Adrenal gland (tissue), 12 donors: Measurements from ENCODE around the gene STEAP1B. TPM values are rescaled to one million over a fixed set of nuclear protein-coding genes. Genes with fewer than 3 reads are reported as not detected.

Source experiments
- DNase-seq, 7 donors: peaks; one replicate each; pipeline ENCODE4 v3.0.0-alpha.2; 2019 to 2020
- H3K27ac ChIP-seq, 5 donors: fragments of 200-600 bp; sonication (generic) in 4 of 5; 1 replicate in 3 of 5; 2 replicates in 2 of 5; pipeline versions ENCODE4 v1.5.1 to v1.8.0; 2016 to 2020; ENCODE audit warnings: mild to moderate bottlenecking in 1 of 5
- H3K27me3 ChIP-seq: fragments of 200-600 bp; 2 replicates; pipeline ENCODE4 v1.8.0; 2021
- H3K36me3 ChIP-seq, 2 donors: fragments of 200-600 bp; replicated peaks in 1 of 2; 1 replicate in 1 of 2; 2 replicates in 1 of 2; pipeline versions ENCODE4 v1.5.1 to v1.8.0; 2018 to 2022
- H3K4me1 ChIP-seq, 2 donors: fragments of 200-600 bp; replicated peaks in 1 of 2; 1 replicate in 1 of 2; 2 replicates in 1 of 2; pipeline versions ENCODE4 v1.5.1 to v1.8.0; 2018 to 2021
- H3K4me3 ChIP-seq, 4 donors: fragments of 200-600 bp; sonication (generic) in 3 of 4; one replicate each; pipeline ENCODE4 v1.5.1; 2016 to 2018
- H3K9me3 ChIP-seq, 3 donors: fragments of 200-600 bp; sonication (generic) in 1 of 3; replicated peaks in 1 of 3; 1 replicate in 2 of 3; 2 replicates in 1 of 3; pipeline versions ENCODE4 v1.5.1 to v1.8.0; 2016 to 2021
- POLR2A ChIP-seq, 2 donors: fragments of 450-650 bp; IDR thresholded peaks; one replicate each; pipeline ENCODE4 v1.6.1; 2017; ENCODE audit warnings: antibody characterized with exemption in 2 of 2, mild to moderate bottlenecking in 2 of 2, moderate library complexity in 1 of 2
- WGBS, 4 donors: extraction: QIAGEN DNeasy Blood & Tissue Kit in 2 of 4; methylation state at CpG; one replicate each; pipeline versions ENCODE4 v1.1.5 to v1.1.7; 2013 to 2017; 5-methylcytosine and 5-hydroxymethylcytosine counted together
- intact Hi-C, 2 donors: fragments of 100-400 bp; cut with DNase I; formaldehyde crosslinking; loops; one replicate each; pipeline versions ENCODE4 v1.14.1 to v1.15.0; 2022 to 2023
- polyA plus RNA-seq, 3 donors: library from polyadenylated mRNA; stranded (reverse); fragments of 200-250 nt in 2 of 3; fragments of 350-450 nt in 1 of 3; fragmentation: Illumina TruSeq in 1 of 3; extraction: RNeasy Lipid Tissue Mini Kit (QIAGEN cat#74804) in 1 of 3; gene quantifications; one replicate each; pipeline ENCODE4 v1.2.3, GENCODE V29; 2013 to 2014
- total RNA-seq, 9 donors: library from RNA; depleted of rRNA in 4 of 9; stranded (reverse); fragments of >200 nt in 4 of 9; fragments of 120-200 nt in 1 of 9; fragmentation: NEBNext Ultra II Directional in 1 of 9; extraction: Animal tissue kit (Norgen Biotek cat#: 25700) in 1 of 9; gene quantifications; one replicate each; pipeline versions ENCODE4 v1.1.0 to v1.2.4, GENCODE V29; 2013 to 2023
- TF ChIP-seq, protein P1 (sequence below), 6 experiments: fragments of 450-650 bp in 4 of 6; fragments of 200-600 bp in 2 of 6; sonication (generic) in 1 of 6; IDR thresholded peaks; 1 replicate in 5 of 6; 2 replicates in 1 of 6; pipeline versions ENCODE4 v1.5.1 to v1.8.0; 2016 to 2021; ENCODE audit warnings: antibody characterized with exemption in 6 of 6, mild to moderate bottlenecking in 2 of 6, moderate library complexity in 1 of 6
- donor health status: healthy with polysubstance abuse.
- donor health status: Bipolar disorder and iron deficiency.
- donor health status: DM: yes; HTN: yes; CAD: no.
- donor health status: DM: no; HTN: no; CAD: no.
- donor health status: DM: no; HTN: no; CAD: no.
- donor health status: DM: yes; HTN: yes; CAD: no.

STEAP1B gene
- total and polyA plus RNA-seq, 12 donors: 0.20 to 2.1 (median 0.79) TPM; not detected in 2

- intact Hi-C loops: loop anchor here (2.0 to 5.0 kb wide), 2 partner anchors 376 to 377 kb away; no protein-coding TSS in a partner anchor
- Histone ChIP-seq H3K4me1 (no peaks in the 10 kb centered on the region), H3K27ac (no peak overlapping the region), H3K4me3 (no peak overlapping the region), H3K36me3 (no peaks in the 10 kb centered on the region), H3K9me3 (no peaks in the 10 kb centered on the region), H3K27me3 (no peaks in the 10 kb centered on the region)
- 67 to 74% (median 69%) methylated on average over 5 of the region's 5 CpGs for WGBS, 4 donors
- no peak for DNase-seq
- TF ChIP-seq, protein P1, sequence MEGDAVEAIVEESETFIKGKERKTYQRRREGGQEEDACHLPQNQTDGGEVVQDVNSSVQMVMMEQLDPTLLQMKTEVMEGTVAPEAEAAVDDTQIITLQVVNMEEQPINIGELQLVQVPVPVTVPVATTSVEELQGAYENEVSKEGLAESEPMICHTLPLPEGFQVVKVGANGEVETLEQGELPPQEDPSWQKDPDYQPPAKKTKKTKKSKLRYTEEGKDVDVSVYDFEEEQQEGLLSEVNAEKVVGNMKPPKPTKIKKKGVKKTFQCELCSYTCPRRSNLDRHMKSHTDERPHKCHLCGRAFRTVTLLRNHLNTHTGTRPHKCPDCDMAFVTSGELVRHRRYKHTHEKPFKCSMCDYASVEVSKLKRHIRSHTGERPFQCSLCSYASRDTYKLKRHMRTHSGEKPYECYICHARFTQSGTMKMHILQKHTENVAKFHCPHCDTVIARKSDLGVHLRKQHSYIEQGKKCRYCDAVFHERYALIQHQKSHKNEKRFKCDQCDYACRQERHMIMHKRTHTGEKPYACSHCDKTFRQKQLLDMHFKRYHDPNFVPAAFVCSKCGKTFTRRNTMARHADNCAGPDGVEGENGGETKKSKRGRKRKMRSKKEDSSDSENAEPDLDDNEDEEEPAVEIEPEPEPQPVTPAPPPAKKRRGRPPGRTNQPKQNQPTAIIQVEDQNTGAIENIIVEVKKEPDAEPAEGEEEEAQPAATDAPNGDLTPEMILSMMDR (IDR thresholded peaks at IDR 0.05): no peak
- no peak for TF ChIP-seq POLR2A (IDR thresholded peaks at IDR 0.05)
Measured at GRCh38 chr7:22487978-22488642, 11.9 kb downstream of the STEAP1B start.

DNA sequence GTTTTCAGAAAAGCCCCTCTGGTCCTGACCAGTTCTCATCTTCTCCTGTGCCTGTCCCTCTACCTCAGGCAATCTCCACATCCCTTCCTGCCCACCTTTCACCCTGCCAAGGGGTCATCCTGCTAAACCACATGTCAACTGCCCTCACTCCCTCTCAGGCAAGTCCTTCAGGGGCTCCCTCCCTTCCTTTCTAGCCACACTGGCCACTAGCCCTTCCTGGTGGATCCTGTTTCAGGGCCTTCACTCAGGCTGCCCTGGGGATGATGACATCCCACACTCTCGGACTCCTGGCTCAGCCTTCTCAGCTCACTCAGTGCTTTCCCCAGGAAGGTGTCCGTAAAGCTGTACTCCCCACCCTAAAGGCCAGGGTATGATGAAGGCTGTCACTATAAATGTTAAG is 13.4 kb downstream of the STEAP1B start:
- DNase-seq: no peak
- Histone ChIP-seq H3K36me3 (no peaks in the 10 kb centered on the region), H3K9me3 (no peaks in the 10 kb centered on the region), H3K27ac (no peak overlapping the region), H3K4me1 (no peaks in the 10 kb centered on the region), H3K4me3 (no peak overlapping the region), H3K27me3 (no peaks in the 10 kb centered on the region)
- TF ChIP-seq, protein P1 (IDR thresholded peaks at IDR 0.05): no peak
- no peak for TF ChIP-seq POLR2A (IDR thresholded peaks at IDR 0.05)
- WGBS, 4 donors: 68 to 90% (median 85%) methylated on average over 2 of the region's 2 CpGs
- intact Hi-C loops: loop anchor here in 1 of 2 donors (5.0 kb wide), 1 partner anchor 374 kb away; no protein-coding TSS in a partner anchor

DNA sequence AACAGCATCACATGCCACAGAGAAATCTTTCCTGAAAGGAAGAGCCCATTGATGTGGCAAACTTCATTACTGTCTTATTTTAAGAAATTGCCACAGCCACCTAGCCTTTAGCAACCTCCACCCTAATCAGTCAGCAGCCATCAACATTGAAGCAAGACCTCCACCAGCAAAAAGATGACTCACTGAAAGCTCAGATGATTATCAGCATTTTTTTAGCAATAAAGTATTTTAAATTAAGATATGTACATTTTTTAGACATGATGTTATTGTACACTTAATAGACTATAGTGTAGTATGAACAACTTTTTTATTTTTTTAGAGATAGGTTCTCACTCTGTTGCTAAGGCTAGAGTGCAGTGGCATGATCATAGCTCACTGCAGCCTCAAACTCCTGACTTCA is 14.8 kb downstream of the STEAP1B start:
- no peak overlapping the region for H3K4me3 ChIP-seq
- H3K27ac ChIP-seq: no peak overlapping the region
- no peaks in the 10 kb centered on the region for H3K36me3 ChIP-seq
- no peak for DNase-seq
- H3K27me3 ChIP-seq: no peaks in the 10 kb centered on the region
- intact Hi-C loops: loop anchor here in 1 of 2 donors (5.0 kb wide), 1 partner anchor 373 kb away; no protein-coding TSS in a partner anchor
- no peaks in the 10 kb centered on the region for H3K9me3 ChIP-seq
- TF ChIP-seq, protein P1 (IDR thresholded peaks at IDR 0.05): no peak
- no peak for TF ChIP-seq POLR2A (IDR thresholded peaks at IDR 0.05)
- H3K4me1 ChIP-seq: no peaks in the 10 kb centered on the region

- no peak for DNase-seq
- 40 to 72% (median 71%) methylated on average over 1 of the region's 1 CpG; no CpG with 5 or more reads in 1 of the 4 donors for WGBS, 4 donors
- H3K4me1 ChIP-seq: no peaks in the 10 kb centered on the region
- no peak overlapping the region for H3K27ac ChIP-seq
- no peak for TF ChIP-seq POLR2A (IDR thresholded peaks at IDR 0.05)
- TF ChIP-seq, protein P1 (IDR thresholded peaks at IDR 0.05): no peak
- H3K27me3 ChIP-seq: no peaks in the 10 kb centered on the region
- H3K36me3 ChIP-seq: no peaks in the 10 kb centered on the region
- H3K4me3 ChIP-seq: no peak overlapping the region
- H3K9me3 ChIP-seq: no peaks in the 10 kb centered on the region
- intact Hi-C loops: no loop called here
Measured at GRCh38 chr7:22482503-22482902, 17.5 kb downstream of the STEAP1B start.
